ENCODE results near the gene PDE4A. TPM values are rescaled to one million over a fixed set of nuclear protein-coding genes. Genes with fewer than 3 reads are reported as not detected.

The PDE4A gene
- total and polyA plus RNA-seq, 3 donors from 2014 or later, result 20.1 to 35.4 (median 35.0) TPM

DNA sequence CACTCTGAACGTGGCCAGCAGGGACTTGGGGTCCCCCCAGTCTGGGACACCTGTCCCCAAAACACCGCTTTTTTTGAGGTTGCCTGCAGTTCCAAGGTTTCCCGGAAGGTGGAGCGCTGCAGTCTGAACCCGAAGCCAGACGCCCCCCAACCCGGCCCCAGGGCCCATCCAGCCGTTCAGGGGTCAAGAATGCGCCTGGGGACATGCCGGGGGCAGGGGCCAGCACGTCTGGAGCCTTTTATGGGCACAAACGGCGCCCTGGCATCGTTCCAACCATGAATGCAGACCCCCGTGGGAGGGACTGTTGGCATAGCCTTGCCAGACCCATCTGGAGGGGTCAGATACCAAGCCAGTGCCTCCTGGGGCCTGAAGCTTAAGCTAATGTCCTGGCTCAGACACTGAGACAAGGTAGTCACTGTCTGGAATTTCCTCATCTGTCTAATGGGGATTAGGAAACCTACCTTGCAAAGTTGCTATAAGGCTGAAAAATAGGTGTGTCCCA lies 90.0 kb downstream of the PDE4A start:
- no peaks in the 10 kb centered on the region for H3K27me3 ChIP-seq
- TF ChIP-seq POLR2A (IDR thresholded peaks at IDR 0.05), result no peak
- peak in 2 of 3 experiments; percentile 30 to 68 for TF ChIP-seq CTCF (IDR thresholded peaks at IDR 0.05)
- H3K27ac ChIP-seq, result no peak overlapping the region
- H3K36me3 ChIP-seq (ENCODE audit: low read depth, missing control alignments), result no peaks in the 10 kb centered on the region
- no peak for DNase-seq
- H3K4me3 ChIP-seq, result no peak overlapping the region
- WGBS, 2 donors, result 14 to 33% methylated on average over 2 to 11 of the region's 15 CpGs
- H3K4me1 ChIP-seq, result no peaks in the 10 kb centered on the region
- H3K9me3 ChIP-seq, result no peaks in the 10 kb centered on the region
- intact Hi-C loops (cut with DNase I; ENCODE audit: low total_unique reads), result no loop called here

DNA sequence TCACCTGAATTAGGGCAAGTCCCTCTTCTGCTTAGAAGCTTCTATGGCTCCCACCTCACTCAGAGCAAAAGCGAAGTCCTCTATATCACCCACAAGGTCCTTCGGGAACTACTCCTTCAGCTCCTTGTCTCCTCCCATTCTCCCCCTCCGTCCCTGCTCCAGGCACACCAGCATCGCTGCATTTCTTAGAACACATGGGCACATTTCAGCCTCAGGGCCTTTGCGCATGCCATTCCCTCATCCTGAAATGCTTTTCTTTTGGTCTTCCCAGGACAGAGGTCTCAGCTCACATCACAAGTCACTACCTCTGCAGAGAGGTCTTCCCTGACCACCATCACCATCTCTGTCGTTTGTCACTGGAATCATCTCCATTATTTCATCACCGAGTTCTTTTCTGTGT lies 92.9 kb downstream of the PDE4A start:
- H3K36me3 ChIP-seq (ENCODE audit: low read depth, missing control alignments), result no peaks in the 10 kb centered on the region
- H3K27ac ChIP-seq, result no peak overlapping the region
- intact Hi-C loops (cut with DNase I; ENCODE audit: low total_unique reads), result no loop called here
- H3K9me3 ChIP-seq, result no peaks in the 10 kb centered on the region
- H3K4me3 ChIP-seq, result no peak overlapping the region
- H3K4me1 ChIP-seq, result peaks cover 8% of the 10 kb centered on the region
- 71 to 82% methylated on average over 7 of the region's 7 CpGs for WGBS, 2 donors
- no peak for DNase-seq
- TF ChIP-seq CTCF (IDR thresholded peaks at IDR 0.05) (no peak), POLR2A (IDR thresholded peaks at IDR 0.05) (no peak)
- no peaks in the 10 kb centered on the region for H3K27me3 ChIP-seq

DNA sequence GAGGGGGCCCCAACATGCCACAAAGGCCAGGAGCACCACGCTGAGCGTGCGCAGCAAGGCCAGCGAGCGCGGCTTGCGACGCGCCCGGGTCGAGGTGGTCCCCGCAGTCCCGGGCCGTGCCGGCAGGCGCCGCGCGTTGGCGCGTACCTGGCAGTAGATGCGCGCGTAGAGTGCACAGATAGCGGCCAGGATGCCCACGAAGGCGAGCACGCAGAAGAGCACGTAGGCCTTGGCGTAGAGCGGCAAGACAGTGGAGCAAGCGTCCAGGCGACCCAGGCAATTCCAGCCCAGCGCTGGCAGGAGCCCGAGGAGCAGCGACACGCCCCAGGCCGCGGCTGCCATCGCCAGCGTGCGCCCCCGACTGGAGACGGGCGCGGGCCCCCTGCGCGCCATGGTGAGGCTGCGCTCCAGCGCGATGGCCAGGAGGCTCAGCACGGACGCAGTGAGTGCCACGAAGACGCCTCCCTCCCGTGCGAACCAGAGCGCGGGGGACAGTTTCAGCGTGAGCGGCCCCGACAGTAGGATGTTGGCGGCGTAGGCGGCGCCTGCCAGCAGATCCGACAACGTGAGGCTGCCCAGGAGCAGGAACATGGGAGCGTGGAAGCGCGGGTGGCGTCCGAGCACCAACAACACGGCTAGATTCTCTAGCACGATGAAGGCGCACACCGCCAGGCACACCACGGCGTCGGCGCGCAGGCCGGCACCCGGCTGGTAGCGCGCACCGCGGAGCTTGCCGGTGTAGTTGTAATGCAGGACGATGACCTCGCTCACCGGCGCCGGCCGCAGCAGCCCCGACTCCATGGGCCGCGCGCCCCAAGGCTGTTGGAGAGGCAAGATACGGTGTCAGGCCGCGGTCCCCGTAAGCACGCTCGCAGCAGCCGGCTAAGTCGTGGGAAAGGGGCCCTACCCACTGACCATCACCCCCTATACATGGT lies 94.1 kb downstream of the PDE4A start:
- Histone ChIP-seq H3K9me3 (no peaks in the 10 kb centered on the region), H3K4me1 (peaks cover 13% of the 10 kb centered on the region), H3K4me3 (peak overlapping the region; percentile 18 to 38), H3K27me3 (no peaks in the 10 kb centered on the region), H3K27ac (no peak overlapping the region), H3K36me3 (ENCODE audit: low read depth, missing control alignments) (no peaks in the 10 kb centered on the region)
- 28 to 60% methylated on average over 1 to 63 of the region's 107 CpGs for WGBS, 2 donors
- intact Hi-C loops (cut with DNase I; ENCODE audit: low total_unique reads), result no loop called here
- DNase-seq, result no peak
- TF ChIP-seq POLR2A (IDR thresholded peaks at IDR 0.05) (no peak), CTCF (IDR thresholded peaks at IDR 0.05) (no peak)

DNA sequence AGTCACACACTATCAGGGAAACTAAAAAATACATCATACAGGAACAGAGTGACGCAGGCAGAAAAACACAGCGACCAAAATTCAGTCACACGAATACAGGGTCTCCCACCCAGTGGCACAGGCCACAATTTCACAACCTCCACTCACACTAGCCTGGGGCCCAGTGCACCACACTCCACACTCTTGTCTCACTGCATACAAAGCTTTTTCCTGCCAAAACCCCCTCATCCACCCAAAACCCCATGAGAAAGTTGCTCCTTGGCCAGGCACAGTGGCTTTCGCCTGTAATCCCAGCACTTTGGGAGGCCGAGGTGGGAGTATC lies 95.7 kb downstream of the PDE4A start:
- H3K4me3 ChIP-seq, result no peak overlapping the region
- no peaks in the 10 kb centered on the region for H3K27me3 ChIP-seq
- H3K4me1 ChIP-seq, result peaks cover 13% of the 10 kb centered on the region
- H3K27ac ChIP-seq, result no peak overlapping the region
- DNase-seq, result no peak
- WGBS, 2 donors, result 90 to 92% methylated on average over 5 of the region's 5 CpGs
- intact Hi-C loops (cut with DNase I; ENCODE audit: low total_unique reads), result no loop called here
- H3K9me3 ChIP-seq, result no peaks in the 10 kb centered on the region
- H3K36me3 ChIP-seq (ENCODE audit: low read depth, missing control alignments), result no peaks in the 10 kb centered on the region
- no peak for TF ChIP-seq POLR2A (IDR thresholded peaks at IDR 0.05)
- no peak for TF ChIP-seq CTCF (IDR thresholded peaks at IDR 0.05)

All from testis (tissue), 3 donors.